OCI-LY7 (cell line): ENCODE results near the gene NOP9. TPM values are rescaled to one million over a fixed set of nuclear protein-coding genes. Genes with fewer than 3 reads are reported as not detected.

ENCODE experiments used
- BruUV-seq: library from RNA; stranded (reverse); fragments of 400-500 nt; replicated peaks from 2 replicates; lab custom pipeline; 2021; lab: Mats Ljungman, UMichigan
- CTCF ChIA-PET: fragments of 300-600 bp; sonication (Branson Sonifier 250); formaldehyde crosslinking; loops from one replicate; lab custom pipeline; 2022; ENCODE audit warnings: antibody characterized with exemption; ENCODE audit not compliant: unreplicated experiment; lab: Charles Lee
- POLR2A ChIA-PET: fragments of 300-600 bp; sonication (Branson Sonifier 250); formaldehyde crosslinking; loops from one replicate; lab custom pipeline; 2022; ENCODE audit warnings: antibody characterized with exemption; lab: Charles Lee
- DNase-seq: peaks from one replicate; pipeline ENCODE4 v3.0.0-alpha.2; 2015; ENCODE audit warnings: low spot score
- H2AFZ ChIP-seq: fragments of 200-600 bp; sonication (generic), shearing (Covaris generic); 2 replicates; pipeline ENCODE4 v1.6.1; 2014; ENCODE audit warnings: mild to moderate bottlenecking, antibody characterized with exemption, low read length, moderate library complexity
- H3K27ac ChIP-seq: fragments of 200-600 bp; sonication (generic); 2 replicates; pipeline ENCODE4 v1.5.1; 2014; ENCODE audit warnings: mixed run types, low read depth, mild to moderate bottlenecking, moderate library complexity, low read length, inconsistent platforms; ENCODE audit not compliant: poor library complexity, severe bottlenecking
- H3K36me3 ChIP-seq: fragments of 200-600 bp; sonication (generic); 2 replicates; pipeline ENCODE4 v1.6.1; 2014; ENCODE audit warnings: mild to moderate bottlenecking, antibody characterized with exemption, low read length, moderate library complexity, mixed read lengths; ENCODE audit not compliant: insufficient read depth
- H3K4me1 ChIP-seq: fragments of 200-600 bp; sonication (generic); 2 replicates; pipeline ENCODE4 v1.5.1; 2014; ENCODE audit warnings: mild to moderate bottlenecking, low read length; ENCODE audit not compliant: insufficient read depth, poor library complexity, severe bottlenecking
- H3K4me2 ChIP-seq: fragments of 200-600 bp; sonication (generic); 2 replicates; pipeline ENCODE4 v1.6.1; 2014; ENCODE audit warnings: mild to moderate bottlenecking, low read length
- H3K4me3 ChIP-seq: fragments of 200-600 bp; sonication (generic); 2 replicates; pipeline ENCODE4 v1.5.1; 2014; ENCODE audit warnings: mild to moderate bottlenecking, low read depth, low read length; ENCODE audit not compliant: poor library complexity, severe bottlenecking
- H3K79me2 ChIP-seq: fragments of 200-600 bp; sonication (generic); 2 replicates; pipeline ENCODE4 v1.6.1; 2016; ENCODE audit warnings: low read depth, mild to moderate bottlenecking, low read length, moderate library complexity, mixed read lengths; ENCODE audit not compliant: insufficient read depth
- H3K9me2 ChIP-seq: fragments of 200-600 bp; sonication (generic); 2 replicates; pipeline ENCODE4 v1.6.1; 2016; ENCODE audit warnings: mild to moderate bottlenecking, low read length, mixed read lengths; ENCODE audit not compliant: insufficient read depth
- H3K9me3 ChIP-seq: fragments of 200-600 bp; sonication (generic); 2 replicates; pipeline ENCODE4 v1.6.1; 2014; ENCODE audit warnings: mild to moderate bottlenecking, mixed run types, low read length, mixed read lengths
- H4K20me1 ChIP-seq: fragments of 200-600 bp; sonication (generic); 2 replicates; pipeline ENCODE4 v1.6.1; 2014; ENCODE audit warnings: mild to moderate bottlenecking, antibody characterized with exemption, low read length, moderate library complexity, mixed read lengths; ENCODE audit not compliant: insufficient read depth
- EZH2phosphoT487 ChIP-seq: fragments of 200-600 bp; sonication (generic); IDR thresholded peaks from 2 replicates; pipeline ENCODE4 v1.6.1; 2018; ENCODE audit warnings: low read depth, borderline replicate concordance, mild to moderate bottlenecking, mixed run types, antibody characterized with exemption, low read length, moderate library complexity, mixed read lengths
- intact Hi-C: fragments of 100-400 bp; cut with micrococcal nuclease; formaldehyde crosslinking; loops from one replicate; pipeline ENCODE4 v1.10.0; 2022; ENCODE audit not compliant: unreplicated experiment
- total RNA-seq, 2 experiments: library from RNA; depleted of rRNA in 1 of 2; stranded (reverse); fragments of >200 nt in 1 of 2; shearing (Covaris generic) in 1 of 2; gene quantifications; 2 replicates each; pipeline ENCODE4 v1.2.3, GENCODE V29; 2014 to 2022
- TF ChIP-seq, protein P1 (sequence below): fragments of 200-600 bp; sonication (generic); conservative IDR thresholded peaks from 2 replicates; pipeline ENCODE4 v1.5.1; 2014; ENCODE audit warnings: mild to moderate bottlenecking, antibody characterized with exemption, low read length, moderate library complexity, mixed read lengths

NOP9 gene
- total RNA-seq, 2 experiments from 2014 or later, result 33.2 to 52.6 TPM

DNA sequence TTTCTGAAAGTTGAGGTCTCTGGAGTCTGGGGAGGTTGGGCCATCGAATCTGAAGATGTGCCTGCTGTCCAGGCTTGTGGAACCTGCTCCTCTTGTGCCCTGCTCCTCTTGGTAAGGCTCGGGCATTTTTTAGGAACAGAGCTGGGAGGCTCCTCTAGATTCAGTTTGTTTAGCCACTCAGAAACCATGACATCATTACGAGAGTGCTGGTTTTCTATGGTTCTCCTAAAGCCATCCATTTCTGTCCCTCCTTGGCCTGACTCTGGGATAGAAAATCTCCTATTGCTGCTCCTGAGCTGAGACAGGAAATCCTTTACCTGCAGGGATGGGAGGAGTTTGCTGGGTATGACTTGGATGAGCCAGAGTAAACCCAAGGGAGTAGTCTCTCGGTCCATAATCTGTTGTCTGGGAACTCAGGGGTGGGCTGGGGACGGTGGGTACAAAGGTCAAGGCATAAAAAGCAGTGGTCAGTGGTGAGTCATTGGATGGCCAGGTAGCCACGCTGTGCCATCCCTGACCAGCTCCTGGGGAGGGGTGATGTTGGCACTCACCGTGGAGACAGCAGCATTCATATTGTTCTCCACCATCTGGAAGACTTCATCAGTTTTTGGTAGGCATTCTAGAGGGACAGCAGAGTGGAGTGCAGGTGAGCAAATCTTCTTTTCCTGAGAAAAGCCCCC lies 37.6 kb downstream of the NOP9 start:
- Histone ChIP-seq H3K9me2 (no peaks in the 10 kb centered on the region), H4K20me1 (no peaks in the 10 kb centered on the region), H2AFZ (no peak overlapping the region), H3K79me2 (no peaks in the 10 kb centered on the region), H3K4me3 (no peak overlapping the region), H3K4me2 (no peak overlapping the region), H3K27ac (no peak overlapping the region), H3K36me3 (no peaks in the 10 kb centered on the region), H3K4me1 (peaks cover 36% of the 10 kb centered on the region), H3K9me3 (no peaks in the 10 kb centered on the region)
- no peak for TF ChIP-seq EZH2phosphoT487
- TF ChIP-seq, protein P1, sequence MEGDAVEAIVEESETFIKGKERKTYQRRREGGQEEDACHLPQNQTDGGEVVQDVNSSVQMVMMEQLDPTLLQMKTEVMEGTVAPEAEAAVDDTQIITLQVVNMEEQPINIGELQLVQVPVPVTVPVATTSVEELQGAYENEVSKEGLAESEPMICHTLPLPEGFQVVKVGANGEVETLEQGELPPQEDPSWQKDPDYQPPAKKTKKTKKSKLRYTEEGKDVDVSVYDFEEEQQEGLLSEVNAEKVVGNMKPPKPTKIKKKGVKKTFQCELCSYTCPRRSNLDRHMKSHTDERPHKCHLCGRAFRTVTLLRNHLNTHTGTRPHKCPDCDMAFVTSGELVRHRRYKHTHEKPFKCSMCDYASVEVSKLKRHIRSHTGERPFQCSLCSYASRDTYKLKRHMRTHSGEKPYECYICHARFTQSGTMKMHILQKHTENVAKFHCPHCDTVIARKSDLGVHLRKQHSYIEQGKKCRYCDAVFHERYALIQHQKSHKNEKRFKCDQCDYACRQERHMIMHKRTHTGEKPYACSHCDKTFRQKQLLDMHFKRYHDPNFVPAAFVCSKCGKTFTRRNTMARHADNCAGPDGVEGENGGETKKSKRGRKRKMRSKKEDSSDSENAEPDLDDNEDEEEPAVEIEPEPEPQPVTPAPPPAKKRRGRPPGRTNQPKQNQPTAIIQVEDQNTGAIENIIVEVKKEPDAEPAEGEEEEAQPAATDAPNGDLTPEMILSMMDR, result no peak
- POLR2A ChIA-PET, result no interaction called here
- CTCF ChIA-PET, result interaction anchor here (3.6 kb wide), 1 partner anchor 94 kb away, joined by 16 read pairs; no protein-coding TSS in a partner anchor
- intact Hi-C loops, result loop anchor here (10.0 kb wide), 1 partner anchor 338 kb away; no protein-coding TSS in a partner anchor
- BruUV-seq, result no TSS peak
- DNase-seq, result no peak

DNA sequence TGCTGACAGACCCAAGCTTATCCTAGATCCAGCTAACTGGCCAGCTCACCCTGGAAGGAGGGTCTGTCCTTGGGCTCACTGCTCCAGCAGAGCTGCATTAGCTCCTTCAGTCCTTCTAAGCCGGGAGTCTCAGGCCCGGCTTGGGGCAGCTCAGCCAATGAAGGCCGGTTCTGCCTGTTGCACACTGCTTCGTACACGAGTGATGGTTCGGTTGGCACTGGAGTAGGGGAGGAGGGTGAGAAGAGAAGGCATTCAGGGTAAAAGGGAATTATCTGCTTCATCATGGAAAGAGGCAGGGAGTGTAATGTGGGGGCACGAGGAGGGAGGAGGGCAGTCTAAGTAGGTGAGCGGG lies 38.1 kb downstream of the NOP9 start:
- no peak overlapping the region for H3K27ac ChIP-seq
- no peaks in the 10 kb centered on the region for H3K79me2 ChIP-seq
- no peak overlapping the region for H3K4me3 ChIP-seq
- H2AFZ ChIP-seq, result no peak overlapping the region
- no peaks in the 10 kb centered on the region for H3K9me3 ChIP-seq
- H3K4me2 ChIP-seq, result no peak overlapping the region
- peaks cover 30% of the 10 kb centered on the region for H3K4me1 ChIP-seq
- H3K9me2 ChIP-seq, result no peaks in the 10 kb centered on the region
- intact Hi-C loops, result loop anchor here (10.0 kb wide), 1 partner anchor 337 kb away; no protein-coding TSS in a partner anchor
- no peaks in the 10 kb centered on the region for H4K20me1 ChIP-seq
- ChIA-PET POLR2A (no interaction called here), CTCF (interaction anchor here (3.6 kb wide), 1 partner anchor 94 kb away, joined by 16 read pairs; no protein-coding TSS in a partner anchor)
- TF ChIP-seq, protein P1, result no peak
- no peak for TF ChIP-seq EZH2phosphoT487
- no peaks in the 10 kb centered on the region for H3K36me3 ChIP-seq
- DNase-seq, result no peak
- no TSS peak for BruUV-seq

DNA sequence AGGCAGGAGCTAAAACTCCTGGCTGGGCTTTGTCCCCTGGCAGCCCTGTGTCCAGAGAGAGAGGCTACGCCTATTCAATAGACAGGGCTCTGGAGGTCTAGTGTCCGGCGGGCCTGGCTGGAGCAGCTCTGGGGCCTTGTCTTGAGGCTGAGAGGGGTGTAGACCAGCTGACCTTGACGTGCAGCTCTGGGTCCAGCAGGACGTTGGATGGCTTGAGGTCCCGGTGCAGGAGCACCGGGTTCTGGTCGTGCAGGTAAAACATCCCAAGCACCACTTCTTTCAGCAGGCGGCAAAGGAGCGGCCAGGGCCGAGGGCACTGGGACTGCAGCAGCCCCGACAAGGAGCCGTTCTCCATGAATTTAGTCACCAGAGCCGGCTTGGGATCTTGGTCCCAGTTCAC lies 39.2 kb downstream of the NOP9 start:
- intact Hi-C loops, result loop anchor here (10.0 kb wide), 1 partner anchor 336 kb away; no protein-coding TSS in a partner anchor
- TF ChIP-seq EZH2phosphoT487, result no peak
- TF ChIP-seq, protein P1, result no peak
- POLR2A ChIA-PET, result interaction anchor here (1.5 kb wide), 1 partner anchor 97 kb away, joined by 3 read pairs; the partner anchor contains the start of gene TINF2

More for the DNA sequence above, 39.2 kb downstream of the NOP9 start:
- no peak for DNase-seq
- Histone ChIP-seq H3K27ac (no peak overlapping the region), H3K9me2 (no peaks in the 10 kb centered on the region), H3K4me2 (peak overlapping the region; percentile 75), H2AFZ (no peak overlapping the region; the same call in 1 of the 2 replicates), H3K9me3 (no peaks in the 10 kb centered on the region), H4K20me1 (no peaks in the 10 kb centered on the region), H3K79me2 (no peaks in the 10 kb centered on the region), H3K36me3 (no peaks in the 10 kb centered on the region), H3K4me1 (peaks cover 21% of the 10 kb centered on the region), H3K4me3 (peak overlapping the region; percentile 71)
- CTCF ChIA-PET, result interaction anchor here (1.4 to 3.6 kb wide), 2 partner anchors 36 to 92 kb away, joined by 3 to 16 read pairs; no protein-coding TSS in a partner anchor
- BruUV-seq, result no TSS peak
